Measurements from ENCODE around the gene MEGF11.

MEGF11 gene

GRCh38 chr15:66237513-66238235, 15.9 kb downstream of the MEGF11 start:
- DNase-seq: no peak

- no peak for DNase-seq
Measured at GRCh38 chr15:66236806-66237375, 16.7 kb downstream of the MEGF11 start.

GRCh38 chr15:66235866-66236265, 17.7 kb downstream of the MEGF11 start:
- DNase-seq: no peak

GRCh38 chr15:66234798-66235197, 18.8 kb downstream of the MEGF11 start:
- no peak for DNase-seq

GRCh38 chr15:66233487-66234415, 19.8 kb downstream of the MEGF11 start:
- no peak for DNase-seq

- DNase-seq: no peak
Measured at GRCh38 chr15:66232267-66232625, 21.3 kb downstream of the MEGF11 start.

GRCh38 chr15:66231394-66232266, 21.9 kb downstream of the MEGF11 start:
- no peak for DNase-seq

- no peak for DNase-seq
Measured at GRCh38 chr15:66229790-66230465, 23.6 kb downstream of the MEGF11 start.

- no peak for DNase-seq
Measured at GRCh38 chr15:66228807-66229735, 24.5 kb downstream of the MEGF11 start.

GRCh38 chr15:66226736-66227135, 26.8 kb downstream of the MEGF11 start:
- DNase-seq: no peak

GRCh38 chr15:66225656-66226274, 27.8 kb downstream of the MEGF11 start:
- DNase-seq: no peak

- no peak for DNase-seq
Measured at GRCh38 chr15:66224946-66225345, 28.6 kb downstream of the MEGF11 start.

- no peak for DNase-seq
Measured at GRCh38 chr15:66222273-66223198, 31.0 kb downstream of the MEGF11 start.

GRCh38 chr15:66221126-66221525, 32.4 kb downstream of the MEGF11 start:
- no peak for DNase-seq

GRCh38 chr15:66220601-66221000, 32.9 kb downstream of the MEGF11 start:
- DNase-seq: no peak

GRCh38 chr15:66219339-66219738, 34.2 kb downstream of the MEGF11 start:
- DNase-seq: no peak

- DNase-seq: no peak
Measured at GRCh38 chr15:66216806-66217205, 36.7 kb downstream of the MEGF11 start.

- DNase-seq: no peak
Measured at GRCh38 chr15:66215811-66216210, 37.7 kb downstream of the MEGF11 start.

GRCh38 chr15:66214246-66214645, 39.3 kb downstream of the MEGF11 start:
- no peak for DNase-seq

GRCh38 chr15:66212563-66212921, 41.0 kb downstream of the MEGF11 start:
- DNase-seq: no peak
